DOHH2 (cell line): Measurements from ENCODE around the gene LARP6.

Source experiments
- CTCF ChIP-seq: fragments of 200-600 bp; sonication (generic); IDR thresholded peaks from one replicate; pipeline ENCODE4 v1.5.1; 2014; ENCODE audit warnings: antibody characterized with exemption, mild to moderate bottlenecking, low read depth, low read length; ENCODE audit not compliant: poor library complexity, severe bottlenecking
- EZH2phosphoT487 ChIP-seq: fragments of 200-600 bp; sonication (generic); IDR thresholded peaks from 2 replicates; pipeline ENCODE4 v1.6.1; 2017; ENCODE audit warnings: borderline replicate concordance, mild to moderate bottlenecking, antibody characterized with exemption, low read length, moderate library complexity, mixed read lengths

GRCh38 chr15:70857562-70858285 is 3.8 kb upstream of the LARP6 start:
- TF ChIP-seq CTCF (no peak), EZH2phosphoT487 (no peak)
